Thymus (tissue), 2 donors: ENCODE measurements around the gene APIP. TPM values are rescaled to one million over a fixed set of nuclear protein-coding genes. Genes with fewer than 3 reads are reported as not detected.

Source experiments
- polyA plus RNA-seq: library from polyadenylated mRNA; stranded (reverse); fragments of 200-250 nt; gene quantifications from one replicate; pipeline ENCODE4 v1.2.3, GENCODE V29; 2013
- total RNA-seq: library from RNA; stranded (reverse); fragments of 120-200 nt; gene quantifications from one replicate; pipeline ENCODE4 v1.2.4, GENCODE V29; 2013
- donor health status: healthy.

The APIP gene
- total and polyA plus RNA-seq, 2 donors = 44.3 to 51.8 TPM

Other genes starting within 250 kb of the APIP start
- gene PDHX, start 239 bp upstream of the APIP start, total RNA-seq = 21.3 TPM
- 24.6 TPM for gene PDHX, start 239 bp upstream of the APIP start, polyA plus RNA-seq
- 51.1 TPM for gene CD44, start 222.8 kb upstream of the APIP start, total RNA-seq
- 78.7 TPM for gene CD44, start 222.8 kb upstream of the APIP start, polyA plus RNA-seq